Body of pancreas (tissue), 4 donors: ENCODE measurements around the gene ARHGAP27.

Experiments
- CTCF ChIP-seq, 7 experiments: fragments of 450-650 bp in 4 of 7; fragments of 200-600 bp in 3 of 7; sonication (generic) in 3 of 7; IDR thresholded peaks; one replicate each; pipeline ENCODE4 v1.5.1; 2016 to 2019; ENCODE audit warnings: antibody characterized with exemption in 7 of 7
- POLR2A ChIP-seq, 3 donors: fragments of 450-650 bp; IDR thresholded peaks; one replicate each; pipeline ENCODE4 v1.6.1; 2016; ENCODE audit warnings: antibody characterized with exemption in 3 of 3, mild to moderate bottlenecking in 2 of 3

- TF ChIP-seq POLR2A (IDR thresholded peaks at IDR 0.05) (no peak), CTCF (IDR thresholded peaks at IDR 0.05) (no peak)
Observed at GRCh38 chr17:45440161-45440778, 7.6 kb upstream of the ARHGAP27 start.
